Smooth muscle cell (in vitro differentiated cells): ENCODE data around the gene VSTM2L. TPM values are rescaled to one million over a fixed set of nuclear protein-coding genes. Genes with fewer than 3 reads are reported as not detected.

Experiments
- DNase-seq: peaks from one replicate; lab custom pipeline; 2025; ENCODE audit not compliant: unreplicated experiment; lab: John Stamatoyannopoulos, UW
- H2AFZ ChIP-seq: fragments of 200-600 bp; sonication (generic); 2 replicates; pipeline ENCODE4 v1.6.0; 2016; ENCODE audit warnings: antibody characterized with exemption, low read depth, mild to moderate bottlenecking
- H3F3A ChIP-seq: fragments of 200-600 bp; sonication (generic); 2 replicates; pipeline ENCODE4 v1.6.0; 2017; ENCODE audit warnings: antibody characterized with exemption, low read depth
- H3K27ac ChIP-seq: fragments of 200-600 bp; sonication (generic); 2 replicates; pipeline ENCODE4 v1.5.1; 2016; ENCODE audit warnings: low read depth, mild to moderate bottlenecking
- H3K27me3 ChIP-seq: fragments of 200-600 bp; sonication (generic); 2 replicates; pipeline ENCODE4 v1.6.1; 2016; ENCODE audit warnings: low read depth, mild to moderate bottlenecking
- H3K36me3 ChIP-seq: fragments of 200-600 bp; sonication (generic); 2 replicates; pipeline ENCODE4 v1.5.1; 2016; ENCODE audit warnings: low read depth
- H3K4me1 ChIP-seq: fragments of 200-600 bp; sonication (generic); 2 replicates; pipeline ENCODE4 v1.5.1; 2016; ENCODE audit warnings: low read depth
- H3K4me2 ChIP-seq: fragments of 200-600 bp; sonication (generic); 2 replicates; pipeline ENCODE4 v1.6.0; 2016; ENCODE audit warnings: mild to moderate bottlenecking
- H3K4me3 ChIP-seq: fragments of 200-600 bp; sonication (generic); 2 replicates; pipeline ENCODE4 v1.5.1; 2016; ENCODE audit warnings: mild to moderate bottlenecking
- H3K79me2 ChIP-seq: fragments of 200-600 bp; sonication (generic); 2 replicates; pipeline ENCODE4 v1.6.0; 2016; ENCODE audit warnings: low read depth, mild to moderate bottlenecking
- H3K9ac ChIP-seq: fragments of 200-600 bp; sonication (generic); 2 replicates; pipeline ENCODE4 v1.6.0; 2016; ENCODE audit warnings: low read depth
- H3K9me3 ChIP-seq: fragments of 200-600 bp; sonication (generic); replicated peaks from 2 replicates; pipeline ENCODE4 v1.5.1; 2016; ENCODE audit warnings: low read depth
- H4K20me1 ChIP-seq: fragments of 200-600 bp; sonication (generic); 2 replicates; pipeline ENCODE4 v1.6.0; 2016; ENCODE audit warnings: low read depth
- WGBS: methylation state at CpG from one replicate; pipeline ENCODE4 v1.1.7; 2016; ENCODE audit warnings: low lambda C conversion rate; 5-methylcytosine and 5-hydroxymethylcytosine counted together
- polyA plus RNA-seq: library from polyadenylated mRNA; unstranded; fragments of >200 nt; fragmentation: Nextera tagmentation; extraction: Ambion mirVana; gene quantifications from 2 replicates; pipeline ENCODE4 v1.2.1, GENCODE V29; 2016
- total RNA-seq: library from RNA; depleted of rRNA; stranded (reverse); fragments of >200 nt; gene quantifications from 2 replicates; pipeline ENCODE4 v1.2.3, GENCODE V29; 2014
- TF ChIP-seq, protein P1 (sequence below): fragments of 200-600 bp; sonication (generic); IDR thresholded peaks from 2 replicates; pipeline ENCODE4 v1.5.1; 2017; ENCODE audit warnings: borderline replicate concordance, mild to moderate bottlenecking, antibody characterized with exemption; ENCODE audit not compliant: insufficient read depth, poor library complexity, severe bottlenecking

The VSTM2L gene
- total and polyA plus RNA-seq, 2 experiments from 2014 or later = 0.56 to 1.9 TPM

DNA sequence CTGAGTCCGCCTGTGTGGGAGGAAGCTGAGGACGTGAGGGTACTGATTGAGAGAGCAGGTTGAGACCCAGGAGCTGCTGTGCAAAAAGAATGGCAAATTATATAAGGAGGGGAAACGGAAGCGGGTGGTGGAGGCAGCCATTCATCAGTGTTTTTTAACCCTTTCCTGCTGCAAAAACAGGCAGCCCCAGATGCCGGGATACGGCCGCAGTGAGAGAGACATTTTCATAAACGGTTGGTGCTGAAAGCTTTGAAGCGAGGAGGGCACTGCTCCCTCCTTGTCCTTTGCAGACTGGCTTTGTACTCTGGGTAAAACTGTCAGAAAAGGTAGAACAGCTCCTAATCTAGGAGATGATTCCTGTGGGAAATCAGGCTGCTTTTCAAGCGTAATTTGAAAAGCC lies 74.0 kb downstream of the VSTM2L start:
- no peak overlapping the region for H3K9ac ChIP-seq
- no peak overlapping the region for H3K4me3 ChIP-seq
- no peak overlapping the region for H2AFZ ChIP-seq
- H3K4me1 ChIP-seq = no peaks in the 10 kb centered on the region
- DNase-seq = no peak
- no peaks in the 10 kb centered on the region for H3F3A ChIP-seq
- H3K79me2 ChIP-seq = no peaks in the 10 kb centered on the region
- WGBS = 62% methylated on average over 10 of the region's 10 CpGs
- TF ChIP-seq, protein P1, sequence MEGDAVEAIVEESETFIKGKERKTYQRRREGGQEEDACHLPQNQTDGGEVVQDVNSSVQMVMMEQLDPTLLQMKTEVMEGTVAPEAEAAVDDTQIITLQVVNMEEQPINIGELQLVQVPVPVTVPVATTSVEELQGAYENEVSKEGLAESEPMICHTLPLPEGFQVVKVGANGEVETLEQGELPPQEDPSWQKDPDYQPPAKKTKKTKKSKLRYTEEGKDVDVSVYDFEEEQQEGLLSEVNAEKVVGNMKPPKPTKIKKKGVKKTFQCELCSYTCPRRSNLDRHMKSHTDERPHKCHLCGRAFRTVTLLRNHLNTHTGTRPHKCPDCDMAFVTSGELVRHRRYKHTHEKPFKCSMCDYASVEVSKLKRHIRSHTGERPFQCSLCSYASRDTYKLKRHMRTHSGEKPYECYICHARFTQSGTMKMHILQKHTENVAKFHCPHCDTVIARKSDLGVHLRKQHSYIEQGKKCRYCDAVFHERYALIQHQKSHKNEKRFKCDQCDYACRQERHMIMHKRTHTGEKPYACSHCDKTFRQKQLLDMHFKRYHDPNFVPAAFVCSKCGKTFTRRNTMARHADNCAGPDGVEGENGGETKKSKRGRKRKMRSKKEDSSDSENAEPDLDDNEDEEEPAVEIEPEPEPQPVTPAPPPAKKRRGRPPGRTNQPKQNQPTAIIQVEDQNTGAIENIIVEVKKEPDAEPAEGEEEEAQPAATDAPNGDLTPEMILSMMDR = no peak
- no peak overlapping the region for H3K4me2 ChIP-seq
- H3K27me3 ChIP-seq = no peaks in the 10 kb centered on the region
- no peaks in the 10 kb centered on the region for H4K20me1 ChIP-seq
- no peaks in the 10 kb centered on the region for H3K36me3 ChIP-seq
- no peaks in the 10 kb centered on the region for H3K9me3 ChIP-seq
- H3K27ac ChIP-seq = no peak overlapping the region

DNA sequence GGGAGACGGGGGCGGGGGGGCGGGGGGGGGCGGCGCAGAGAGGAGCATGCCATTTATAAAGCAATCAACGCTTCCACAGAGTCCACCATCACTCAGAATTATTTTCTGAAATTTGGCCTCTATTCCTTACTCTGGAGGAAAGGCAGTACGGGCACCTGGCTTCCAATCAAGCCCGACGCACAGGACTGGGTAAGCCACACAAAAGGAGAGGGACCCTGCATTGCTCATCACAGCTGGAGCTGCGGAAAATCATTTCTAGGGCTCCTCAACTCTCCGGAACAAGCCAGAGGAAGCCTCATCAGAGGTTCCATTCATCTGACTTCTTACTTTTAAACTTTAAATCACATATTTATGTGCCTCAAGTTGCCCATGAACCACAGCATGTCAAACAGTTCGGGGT lies 74.4 kb downstream of the VSTM2L start:
- TF ChIP-seq, protein P1 = no peak
- Histone ChIP-seq H3K27me3 (no peaks in the 10 kb centered on the region), H3F3A (no peaks in the 10 kb centered on the region), H3K4me2 (no peak overlapping the region), H3K4me3 (no peak overlapping the region), H3K9ac (no peak overlapping the region), H4K20me1 (no peaks in the 10 kb centered on the region), H3K36me3 (no peaks in the 10 kb centered on the region), H3K27ac (no peak overlapping the region), H3K4me1 (no peaks in the 10 kb centered on the region), H3K79me2 (no peaks in the 10 kb centered on the region), H3K9me3 (no peaks in the 10 kb centered on the region), H2AFZ (no peak overlapping the region)
- WGBS = 36% methylated on average over 12 of the region's 12 CpGs
- DNase-seq = no peak

DNA sequence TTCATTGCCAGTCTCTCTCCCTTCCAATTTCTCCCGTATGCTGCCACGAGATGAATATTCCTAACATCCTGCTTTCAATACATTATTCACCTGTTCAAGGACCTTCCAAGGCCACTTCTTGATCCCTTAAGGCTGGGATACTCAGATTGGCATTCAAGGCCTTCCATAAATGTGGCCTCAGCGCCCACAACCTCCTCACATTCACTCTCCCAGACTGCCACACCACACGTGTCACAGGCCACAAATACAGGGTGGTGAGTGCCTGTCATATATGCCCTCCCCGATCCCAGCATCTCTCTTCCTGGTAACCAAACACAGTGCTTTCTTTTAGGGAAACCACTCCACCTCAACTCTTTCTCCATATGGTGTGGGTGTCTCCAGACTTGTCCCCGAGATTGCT lies 74.9 kb downstream of the VSTM2L start:
- H3K9ac ChIP-seq = no peak overlapping the region
- no peaks in the 10 kb centered on the region for H3K36me3 ChIP-seq
- H3K4me3 ChIP-seq = no peak overlapping the region
- H4K20me1 ChIP-seq = no peaks in the 10 kb centered on the region
- 84% methylated on average over 6 of the region's 6 CpGs for whole genome bisulfite sequencing
- H3F3A ChIP-seq = no peaks in the 10 kb centered on the region
- TF ChIP-seq, protein P1 = no peak
- H3K27ac ChIP-seq = no peak overlapping the region
- no peak overlapping the region for H2AFZ ChIP-seq
- H3K79me2 ChIP-seq = no peaks in the 10 kb centered on the region
- H3K27me3 ChIP-seq = no peaks in the 10 kb centered on the region
- no peak overlapping the region for H3K4me2 ChIP-seq
- no peak for DNase-seq
- H3K9me3 ChIP-seq = no peaks in the 10 kb centered on the region
- no peaks in the 10 kb centered on the region for H3K4me1 ChIP-seq
